HG03159 (cell line): ENCODE measurements around the gene KPNA5.
A peak's percentile ranks its signal among the peaks of the same experiment; 100 is the strongest.

ENCODE experiments used
- ATAC-seq: cut with Tn5 transposase; IDR thresholded peaks from one replicate; pipeline ENCODE4 v1.9.1; 2021; ENCODE audit warnings: mild to moderate bottlenecking, moderate library complexity; ENCODE audit not compliant: unreplicated experiment

KPNA5 gene

GRCh38 chr6:116779573-116780164, 98.7 kb downstream of the KPNA5 start:
- ATAC-seq: peak; percentile 79

DNA sequence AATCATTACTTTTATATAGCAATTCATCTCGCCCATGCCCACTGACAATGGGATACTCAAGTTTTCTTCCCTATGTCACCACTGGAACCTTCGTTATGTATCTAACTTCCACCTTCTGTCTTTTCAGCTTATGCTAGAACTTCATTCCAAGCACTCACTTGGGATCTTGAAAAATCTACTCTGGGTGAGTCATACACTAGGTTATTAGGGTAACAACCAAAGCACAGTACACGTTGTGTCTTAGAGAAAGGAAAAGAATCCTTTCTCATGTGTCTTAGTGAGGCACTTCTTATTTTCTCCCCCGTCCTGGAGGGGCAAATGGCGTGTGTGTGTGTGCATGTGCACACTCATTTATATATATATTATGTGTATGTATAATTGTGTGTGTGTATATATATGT, 102.8 kb downstream of the KPNA5 start:
- ATAC-seq: no peak
